HG03280 (cell line): ENCODE results near the gene BMERB1.
"Not testable (repeated sequence)": the region's sequence is repeated elsewhere in the genome, so short reads cannot be mapped to it uniquely, and the experiment has no call there.

Source experiments
- ATAC-seq: cut with Tn5 transposase; IDR thresholded peaks from one replicate; pipeline ENCODE4 v1.9.1; 2021; ENCODE audit warnings: mild to moderate bottlenecking, moderate library complexity; ENCODE audit not compliant: unreplicated experiment

Gene BMERB1

DNA sequence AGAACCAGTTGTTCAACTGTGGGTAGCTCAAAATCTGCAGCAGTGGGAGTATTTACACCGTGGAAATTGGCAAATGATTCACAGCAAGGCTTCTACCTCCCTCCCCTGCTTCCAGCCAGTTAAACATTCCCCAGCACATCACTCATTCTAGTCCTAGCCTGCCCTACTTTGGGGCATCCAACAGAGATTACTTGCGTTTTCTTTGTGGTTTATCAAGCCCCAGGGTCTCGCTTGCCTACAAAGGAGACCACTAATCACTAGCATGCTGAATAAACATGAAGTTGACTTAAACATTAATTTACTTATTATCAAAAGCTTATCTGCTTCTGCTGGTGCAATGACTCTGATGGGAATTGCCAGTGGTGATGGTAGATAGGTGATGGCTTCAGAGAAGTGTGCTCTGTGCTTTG lies 114.1 kb downstream of the BMERB1 start:
- ATAC-seq, result no peak

DNA sequence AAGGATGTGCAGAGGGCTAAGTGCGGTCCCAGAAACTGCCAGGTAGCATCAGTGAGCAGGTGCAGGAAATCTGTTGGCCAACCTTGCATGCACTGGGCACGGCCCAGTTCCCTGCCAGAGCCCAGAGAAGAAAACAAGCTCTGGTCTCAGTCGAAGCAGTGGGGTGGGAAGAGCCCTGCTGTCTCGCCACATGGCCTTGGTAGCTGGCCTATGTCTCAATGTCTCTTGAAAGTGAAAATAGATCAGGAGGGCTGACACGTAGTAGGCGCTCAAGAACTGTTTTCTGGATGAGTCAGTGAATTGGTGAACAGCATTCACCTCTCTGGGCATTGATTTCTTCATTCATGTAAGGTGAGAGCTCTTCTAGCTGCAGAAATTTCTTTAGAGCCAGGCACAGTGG lies 118.1 kb downstream of the BMERB1 start:
- ATAC-seq, result no peak

DNA sequence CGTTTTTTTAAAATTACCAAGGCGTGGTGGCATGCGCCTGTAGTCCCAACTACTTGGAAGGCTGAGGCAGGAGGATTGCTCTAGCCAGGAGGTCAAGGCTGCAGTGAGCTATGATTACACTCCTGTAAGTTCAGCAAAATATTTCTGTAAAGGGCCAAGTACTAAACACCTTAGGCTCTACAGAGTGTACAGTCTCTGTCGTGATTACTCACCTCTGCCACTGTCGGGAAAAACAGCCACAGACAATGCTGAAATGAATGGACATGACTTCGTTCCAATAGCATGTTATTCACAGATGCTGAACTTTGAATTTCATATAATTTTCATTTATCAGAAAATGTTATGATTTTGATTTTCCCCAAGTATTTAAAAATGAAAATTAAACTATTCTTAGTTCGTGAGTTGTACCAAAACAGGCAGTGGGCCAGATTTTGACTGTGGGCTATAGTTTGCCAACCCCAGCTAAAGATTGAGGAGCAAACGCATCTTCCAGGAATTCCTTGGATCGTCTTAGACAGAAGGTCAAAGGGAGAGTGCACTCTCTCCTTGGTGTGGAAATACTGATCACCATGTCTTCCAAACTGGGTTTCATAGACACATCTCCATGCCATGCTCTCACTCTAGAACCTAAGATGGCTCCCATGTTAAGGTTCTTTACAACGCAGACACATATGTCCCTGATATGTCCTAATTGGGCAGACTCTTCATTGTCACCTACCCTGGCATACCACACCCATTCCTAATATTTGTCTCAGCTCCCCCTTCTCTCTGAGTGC lies 119.1 kb downstream of the BMERB1 start:
- ATAC-seq, result no peak

DNA sequence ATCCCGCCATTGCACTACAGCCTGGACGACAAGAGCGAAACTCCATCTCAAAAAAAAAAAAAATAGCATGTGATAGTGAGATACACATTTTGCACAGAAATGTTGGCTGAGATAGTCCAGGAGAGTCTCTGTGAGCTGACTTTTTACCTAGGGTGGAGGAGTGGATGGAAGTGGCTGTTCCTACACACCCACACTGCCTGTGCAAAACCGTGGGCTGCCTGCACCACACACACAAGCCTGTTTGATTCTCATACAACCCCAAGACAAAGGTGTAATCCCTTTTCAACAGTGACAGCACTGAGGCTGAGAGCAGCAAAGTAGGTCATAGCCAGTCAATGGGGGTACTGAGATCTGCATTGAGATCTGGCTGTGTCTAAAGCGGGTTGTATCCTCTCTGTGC lies 121.7 kb downstream of the BMERB1 start:
- no peak for ATAC-seq

DNA sequence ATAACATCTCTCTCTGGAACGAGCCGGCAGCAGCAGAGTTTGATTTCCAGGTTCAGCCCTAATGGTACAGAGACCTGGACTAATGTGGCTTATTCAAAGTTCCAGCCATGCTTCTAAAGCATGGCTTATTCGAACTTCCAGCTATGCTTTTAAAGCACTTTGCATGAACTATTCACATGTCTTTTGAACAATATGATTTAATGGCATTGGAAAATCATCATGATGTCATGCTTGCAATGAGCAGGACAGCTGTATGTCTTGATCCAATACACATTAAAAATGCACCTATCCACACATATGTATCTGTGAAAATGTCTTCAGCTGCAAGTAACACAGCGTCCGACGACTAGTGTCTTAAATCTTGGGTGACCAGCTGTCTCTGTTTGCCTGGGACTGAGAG lies 122.9 kb downstream of the BMERB1 start:
- ATAC-seq, result no peak

DNA sequence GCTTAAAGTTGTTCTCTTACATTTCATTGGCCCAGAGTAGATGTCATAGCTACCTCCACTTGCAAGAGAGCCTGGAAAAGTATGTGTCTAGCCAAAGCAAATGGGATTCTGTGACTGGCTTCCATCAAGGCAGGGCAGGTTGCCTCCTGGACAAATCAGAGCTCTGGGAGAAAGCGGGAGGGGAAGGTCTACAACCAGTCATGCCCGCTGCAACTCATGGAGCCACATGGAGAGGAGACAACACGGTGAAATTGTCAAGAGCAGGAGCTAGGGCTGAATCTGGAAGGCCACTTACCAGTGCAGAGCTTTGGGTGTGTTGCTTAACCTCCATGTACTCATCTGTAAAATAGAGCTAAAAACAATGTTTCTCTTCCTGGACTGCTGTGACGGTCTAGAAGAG lies 124.8 kb downstream of the BMERB1 start:
- no peak for ATAC-seq

DNA sequence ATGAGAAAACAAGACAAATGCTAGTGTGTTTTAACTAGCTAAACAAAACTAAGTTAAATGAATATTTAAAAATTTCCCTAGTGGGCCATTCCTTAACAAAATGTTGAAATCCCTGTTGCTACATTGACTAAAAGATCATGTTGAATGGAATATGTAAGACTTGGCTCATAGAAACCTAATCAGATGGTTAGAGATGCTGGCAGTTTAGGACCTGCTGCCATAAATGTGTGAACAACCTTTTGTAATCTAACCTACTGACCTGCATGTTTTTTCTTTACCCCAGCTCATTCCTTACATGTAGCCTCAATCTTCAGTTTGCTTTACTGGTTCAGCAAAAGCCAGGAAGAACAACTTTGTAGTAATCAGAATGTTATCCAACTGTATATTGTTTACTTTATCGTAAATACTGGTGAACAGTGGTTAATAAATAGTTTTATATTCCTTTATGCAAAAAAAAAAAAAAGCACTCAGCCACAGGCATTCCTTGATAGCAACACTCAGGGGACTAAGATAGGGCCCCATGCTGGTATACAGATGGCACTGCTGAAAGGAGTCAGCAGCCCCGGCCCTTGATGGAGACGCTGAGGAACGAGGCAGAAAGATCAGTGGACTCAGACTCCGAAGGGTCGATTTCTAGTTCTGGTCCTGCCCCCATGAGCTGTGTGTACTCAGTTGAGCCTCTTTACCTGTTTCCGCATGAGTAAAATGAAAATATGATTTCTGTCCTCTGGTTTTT lies 130.4 kb downstream of the BMERB1 start:
- no peak for ATAC-seq

DNA sequence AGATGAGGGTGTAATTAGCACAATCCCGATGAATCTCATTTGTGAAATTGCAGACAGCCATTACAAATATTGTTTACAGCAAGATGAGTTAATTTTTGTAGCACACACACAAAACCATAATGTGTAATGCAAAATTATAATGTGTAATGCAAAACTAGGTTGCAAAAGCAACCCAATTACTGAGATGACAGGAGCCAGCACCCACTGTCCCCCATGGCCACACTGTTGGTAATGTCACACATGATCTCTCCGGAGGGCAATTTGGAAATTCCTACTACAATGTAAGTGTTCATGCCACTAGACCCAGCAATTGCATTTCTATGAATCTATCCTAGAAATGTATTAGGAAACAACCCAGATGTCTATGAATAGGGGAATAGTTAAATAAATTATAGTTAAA lies 131.7 kb downstream of the BMERB1 start:
- ATAC-seq, result no peak

DNA sequence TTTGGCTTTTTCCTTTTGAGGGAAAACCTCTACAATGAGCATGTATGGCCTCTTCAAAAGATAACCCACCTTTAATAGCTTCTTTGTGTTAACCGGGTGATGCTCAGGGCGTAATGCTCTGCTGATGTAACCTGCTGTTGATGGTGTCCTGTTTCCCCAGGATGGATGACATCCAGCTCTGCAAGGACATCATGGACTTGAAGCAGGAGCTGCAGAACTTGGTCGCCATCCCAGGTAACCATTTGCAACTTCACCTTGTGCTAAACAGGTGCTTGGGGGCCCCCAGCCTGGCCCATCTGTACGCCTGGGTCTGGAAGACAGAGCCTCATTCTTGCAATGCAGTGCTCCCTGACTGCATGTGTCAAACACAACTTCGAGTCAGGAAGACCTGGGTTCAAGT lies 133.4 kb downstream of the BMERB1 start:
- no peak for ATAC-seq

DNA sequence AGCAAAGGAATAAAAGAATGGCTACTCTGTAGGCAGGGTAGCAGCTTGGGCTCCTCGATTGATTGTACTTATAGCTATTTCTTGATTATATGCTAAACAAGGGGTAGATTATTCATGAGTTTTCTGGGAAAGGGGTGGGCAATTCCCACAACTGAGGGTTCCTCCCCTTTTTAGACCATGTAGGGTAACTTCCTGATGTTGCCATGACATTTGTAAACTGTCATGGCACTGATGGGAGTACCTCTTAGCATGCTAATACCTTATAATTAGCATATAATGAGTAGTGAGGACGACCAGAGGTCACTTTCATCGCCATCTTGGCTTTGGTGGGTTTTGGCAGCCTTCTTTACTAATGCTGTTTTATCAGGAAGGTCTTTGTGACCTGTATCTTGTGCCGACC lies 136.3 kb downstream of the BMERB1 start:
- ATAC-seq, result not testable (repeated sequence)

DNA sequence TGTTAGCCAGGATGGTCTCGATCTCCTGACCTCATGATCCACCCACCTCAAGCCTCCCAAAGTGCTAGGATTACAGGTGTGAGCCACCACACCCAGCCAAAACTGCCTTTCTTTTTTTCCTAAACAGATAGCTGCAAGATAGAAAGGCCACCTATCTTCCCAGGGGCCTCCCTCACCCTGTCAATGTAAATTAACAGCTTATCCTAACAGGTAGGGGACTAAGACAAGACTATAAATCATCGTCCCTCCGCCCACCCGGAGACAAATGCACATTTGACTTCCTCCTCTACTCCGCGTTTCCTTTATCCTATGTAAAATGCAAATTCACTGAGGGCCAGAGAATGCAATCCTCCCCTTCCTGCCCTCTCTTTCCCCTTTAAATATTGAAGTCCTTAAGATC lies 137.2 kb downstream of the BMERB1 start:
- ATAC-seq, result no peak

DNA sequence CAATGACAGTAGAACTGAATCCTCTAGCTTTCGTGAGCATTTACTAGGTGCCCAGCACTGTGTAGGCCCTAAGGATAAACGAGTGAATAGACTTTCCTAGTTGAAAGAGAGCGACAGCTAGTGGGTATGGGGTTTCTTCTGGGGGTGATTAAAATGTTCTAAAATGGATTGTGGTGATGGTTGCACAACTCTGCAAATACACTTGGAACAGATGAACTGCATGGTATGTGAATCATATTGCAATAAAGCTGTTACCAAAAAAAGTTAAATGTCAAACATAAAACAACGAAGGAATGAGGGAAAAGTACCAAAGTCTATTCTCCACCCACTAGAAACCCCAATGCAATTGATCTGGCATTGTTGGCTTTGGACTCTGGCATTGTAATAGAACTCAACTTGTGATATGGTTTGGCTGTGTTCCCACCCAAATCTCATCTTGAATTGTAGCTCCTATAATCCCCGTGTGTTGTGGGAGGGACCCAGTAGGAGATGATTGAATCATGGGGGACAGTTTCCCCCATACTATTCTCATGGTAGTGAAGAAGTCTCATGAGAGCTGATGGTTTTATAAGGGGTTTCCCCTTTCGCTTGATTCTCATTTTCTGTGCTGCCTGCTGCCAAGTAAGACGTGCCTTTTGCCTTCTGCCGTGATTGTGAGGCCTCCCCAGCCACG lies 138.1 kb downstream of the BMERB1 start:
- ATAC-seq, result no peak

DNA sequence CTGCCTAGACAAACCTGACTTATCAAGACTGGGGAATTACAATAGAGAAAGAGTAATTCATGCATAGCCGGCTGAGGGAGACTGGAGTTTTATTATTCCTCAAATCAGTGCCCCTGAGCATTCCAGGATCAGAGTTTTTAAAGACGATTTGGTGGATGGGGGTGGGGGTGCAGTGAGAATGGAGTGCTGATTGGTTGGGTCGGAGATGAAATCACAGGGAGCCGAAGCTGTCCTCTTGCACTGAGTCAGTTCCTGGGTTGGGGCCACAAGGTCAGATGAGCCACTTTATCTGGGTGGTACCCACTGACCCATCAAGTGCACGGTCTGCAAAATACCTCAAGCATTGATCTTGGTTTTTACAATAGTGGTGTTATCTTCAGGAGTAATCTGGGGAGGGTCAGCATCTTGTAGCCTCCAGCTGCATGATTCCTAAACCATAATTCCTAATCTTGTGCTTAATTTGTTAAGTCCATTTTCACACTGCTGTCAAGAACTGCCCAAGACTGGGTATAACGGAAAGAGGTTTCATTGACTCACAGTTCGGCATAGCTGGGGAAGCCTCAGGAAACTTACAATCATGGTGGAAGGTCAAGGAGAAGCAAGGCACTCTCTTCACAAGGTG lies 139.0 kb downstream of the BMERB1 start:
- ATAC-seq, result no peak

DNA sequence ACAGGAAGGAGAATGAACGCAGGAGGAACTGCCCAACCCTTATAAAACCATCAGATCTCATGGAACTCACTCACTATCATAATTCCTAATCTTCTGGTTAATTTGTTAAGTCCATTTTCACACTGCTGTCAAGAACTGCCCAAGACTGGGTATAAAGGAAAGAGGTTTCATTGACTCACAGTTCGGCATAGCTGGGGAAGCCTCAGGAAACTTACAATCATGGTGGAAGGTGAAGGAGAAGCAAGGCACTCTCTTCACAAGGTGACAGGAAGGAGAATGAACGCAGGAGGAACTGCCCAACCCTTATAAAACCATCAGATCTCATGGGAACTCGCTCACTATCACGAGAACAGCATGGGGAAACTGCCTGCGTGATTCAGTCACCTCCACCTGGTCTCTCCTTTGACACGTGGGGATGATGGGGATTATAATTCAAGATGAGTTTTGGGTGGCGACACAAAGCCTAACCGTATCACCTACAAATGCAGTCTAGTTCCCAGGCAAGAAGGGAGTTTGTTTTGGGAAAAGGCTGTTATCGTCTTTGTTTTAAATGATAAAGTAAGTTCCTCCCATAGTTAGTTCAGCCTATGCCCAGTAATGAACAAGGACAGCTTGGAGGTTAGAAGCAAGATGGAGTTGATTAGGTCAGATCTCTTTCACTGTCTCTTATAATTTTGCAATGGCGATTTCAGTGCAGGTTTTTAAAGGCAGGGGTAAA lies 139.7 kb downstream of the BMERB1 start:
- not testable (repeated sequence) for ATAC-seq

DNA sequence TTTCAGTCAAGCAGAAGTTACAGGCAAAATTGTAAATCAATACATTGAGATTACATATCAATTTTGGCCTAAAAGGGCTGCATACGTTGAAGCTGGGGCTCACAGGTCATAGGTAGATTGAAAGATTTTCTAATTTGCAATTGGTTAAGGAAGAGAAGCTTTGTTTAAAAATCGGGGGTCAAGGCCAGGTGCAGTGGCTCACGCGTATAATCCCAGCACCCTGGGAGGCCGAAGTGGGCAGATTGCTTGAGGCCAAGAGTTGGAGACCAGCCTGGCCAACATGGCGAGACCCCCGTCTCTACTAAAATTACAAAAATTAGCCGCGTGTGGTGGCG lies 140.2 kb downstream of the BMERB1 start:
- no peak for ATAC-seq

DNA sequence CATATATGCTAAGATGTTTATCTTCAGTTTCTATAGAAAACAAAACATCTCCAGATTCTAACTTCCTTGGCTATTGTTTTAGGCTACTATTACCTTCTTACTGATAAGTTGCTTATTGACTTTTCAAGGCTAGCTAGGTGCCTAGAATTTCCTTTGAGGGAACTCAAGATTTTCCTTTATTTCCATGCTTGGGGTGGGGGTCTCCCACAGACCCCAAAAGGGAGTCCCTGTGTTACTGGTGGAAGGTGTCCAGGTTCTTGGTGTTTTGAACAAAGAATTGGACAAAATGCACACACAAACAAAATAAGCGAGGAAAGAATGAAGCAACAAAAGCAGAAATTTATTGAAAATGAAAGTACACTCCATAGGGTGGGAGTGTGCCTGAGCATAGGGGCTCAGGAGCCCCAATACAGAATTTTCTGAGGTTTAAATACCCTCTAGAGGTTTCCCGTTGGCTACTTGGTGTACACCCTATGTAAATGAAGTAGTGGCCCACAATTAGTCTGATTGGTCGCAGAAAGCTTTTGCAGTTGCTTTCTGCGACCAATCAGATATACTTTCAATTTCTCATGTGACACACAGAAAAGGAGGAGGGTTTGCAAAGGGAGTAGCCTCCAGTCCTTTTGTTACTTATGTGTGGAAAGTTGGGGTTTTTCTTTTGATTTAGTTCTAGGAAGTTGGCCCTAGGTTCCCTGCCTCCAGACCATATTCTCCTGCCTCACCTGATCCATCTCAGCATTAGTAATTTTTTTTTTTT lies 141.1 kb downstream of the BMERB1 start:
- ATAC-seq, result no peak

DNA sequence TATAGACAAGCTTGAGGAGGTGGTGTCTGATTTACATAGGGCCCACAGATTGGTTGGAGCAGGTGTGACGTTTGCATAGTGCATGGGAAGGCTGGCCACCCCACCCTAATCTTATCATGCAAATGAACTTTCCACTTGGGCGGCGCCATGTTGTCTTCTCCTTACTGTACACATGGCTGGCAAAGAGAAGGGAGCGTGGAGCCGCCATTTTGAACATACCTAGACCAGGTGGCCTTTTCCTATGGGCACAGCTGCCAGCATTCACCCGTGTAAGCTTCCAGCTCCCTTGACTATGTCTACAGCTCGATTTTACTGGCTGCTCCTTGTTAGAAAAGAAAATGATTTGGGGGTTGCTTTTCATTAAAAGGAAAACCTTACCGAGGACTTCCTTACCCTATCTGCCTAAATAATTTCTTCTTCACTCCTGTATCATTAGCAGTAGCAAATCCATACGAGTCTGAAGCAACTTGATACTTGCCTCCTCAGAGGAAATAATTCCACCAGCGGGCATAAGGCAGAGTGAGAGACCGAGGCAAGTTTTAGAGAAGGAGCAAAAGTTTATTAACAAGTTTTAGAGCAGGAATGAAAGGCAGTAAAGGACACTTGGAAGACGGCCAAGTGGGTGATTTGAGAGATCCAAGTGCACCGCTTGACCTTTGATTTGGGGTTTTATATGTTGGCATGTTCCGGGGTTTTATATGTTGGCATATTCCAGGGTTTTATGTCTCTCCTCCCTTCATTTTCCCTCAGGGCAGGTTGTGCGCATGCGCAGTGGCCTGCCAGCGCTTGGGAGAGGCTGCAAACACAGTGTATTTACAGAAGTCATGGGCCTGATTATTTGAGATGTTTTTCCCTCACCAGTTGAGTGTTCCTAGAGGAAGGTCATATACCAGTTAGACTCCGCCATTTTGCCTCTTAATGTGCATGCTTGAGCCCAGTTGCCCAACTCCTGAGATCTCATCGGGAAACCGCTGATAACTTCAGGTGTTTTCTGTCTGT lies 142.9 kb downstream of the BMERB1 start:
- ATAC-seq, result no peak

DNA sequence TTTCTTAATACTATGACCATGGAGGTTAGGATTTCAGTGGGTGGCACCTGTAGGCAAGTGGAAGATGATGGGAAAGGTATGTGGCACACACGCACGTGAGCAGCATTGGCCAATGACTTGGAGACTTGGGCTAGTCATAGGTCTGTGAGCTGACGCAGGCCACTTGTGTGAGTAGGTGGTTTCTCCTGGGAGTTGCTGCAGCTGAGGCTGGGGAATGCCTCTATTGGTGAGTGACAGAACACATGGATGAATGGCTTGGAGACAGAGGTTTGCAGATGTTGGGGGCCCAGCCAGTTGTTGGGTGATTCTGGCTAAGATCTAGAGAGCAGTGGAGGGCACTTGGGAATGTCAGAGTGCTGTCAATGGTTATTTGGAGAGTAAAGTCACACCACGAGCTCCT lies 144.4 kb downstream of the BMERB1 start:
- no peak for ATAC-seq
